ENCODE data around the gene BDH2.

BDH2 gene

DNA sequence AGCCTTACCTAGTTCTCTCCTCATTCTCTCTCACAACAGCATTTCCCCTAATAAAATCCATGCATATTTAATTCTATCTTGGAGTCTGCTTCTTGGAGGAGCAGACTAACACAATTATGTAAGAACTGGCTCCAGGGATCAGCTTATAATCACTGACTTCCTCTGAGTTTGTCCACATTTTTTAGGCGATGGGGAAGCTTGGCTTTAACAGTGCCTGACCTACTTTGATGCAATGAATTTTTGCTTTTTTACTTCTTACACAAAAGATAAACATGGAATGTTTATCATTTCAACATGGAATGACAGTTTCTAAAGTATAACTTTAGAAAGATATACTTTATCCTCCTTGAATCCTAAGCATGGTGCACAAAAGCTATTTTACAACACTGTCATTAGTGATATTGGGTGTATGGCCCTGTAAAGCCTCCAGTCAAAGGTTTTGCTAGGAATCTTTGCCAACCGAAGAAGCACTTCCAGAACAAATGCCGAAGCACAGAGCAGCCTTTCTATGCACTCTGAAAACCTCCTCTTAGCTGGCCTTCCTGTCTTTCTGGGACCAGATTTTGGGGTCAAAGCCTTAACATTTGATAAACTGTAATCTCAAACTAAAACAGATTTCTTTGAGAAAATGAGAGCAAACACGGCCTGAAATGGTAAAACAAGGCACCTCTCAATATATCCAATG, 736 bp downstream of the BDH2 start:
- H3K4me1 ChIP-seq = peaks cover 22% of the 10 kb centered on the region
- no peaks in the 10 kb centered on the region for H3K9me3 ChIP-seq
- in situ Hi-C loops (cut with MboI; ENCODE audit: low sequenced_read_pairs) = loop anchor here (25.0 kb wide), 1 partner anchor 462 kb away; no protein-coding TSS in a partner anchor
- H3K27me3 ChIP-seq (ENCODE audit: low read depth) = no peaks in the 10 kb centered on the region
- H3K4me3 ChIP-seq = peak overlapping the region; percentile 31
- no peaks in the 10 kb centered on the region for H3K36me3 ChIP-seq (replicated peaks)
- DNase-seq (ENCODE audit: low spot score in 2 of 2) = no peak

GRCh38 chr4:103098341-103098740, 1.3 kb downstream of the BDH2 start:
- H3K27me3 ChIP-seq (ENCODE audit: low read depth) = no peaks in the 10 kb centered on the region
- no peaks in the 10 kb centered on the region for H3K36me3 ChIP-seq (replicated peaks)
- no peaks in the 10 kb centered on the region for H3K9me3 ChIP-seq
- H3K4me1 ChIP-seq = peaks cover 22% of the 10 kb centered on the region
- no peak for DNase-seq (ENCODE audit: low spot score in 2 of 2)
- in situ Hi-C loops (cut with MboI; ENCODE audit: low sequenced_read_pairs) = loop anchor here (25.0 kb wide), 1 partner anchor 461 kb away; no protein-coding TSS in a partner anchor
- H3K4me3 ChIP-seq = no peak overlapping the region

DNA sequence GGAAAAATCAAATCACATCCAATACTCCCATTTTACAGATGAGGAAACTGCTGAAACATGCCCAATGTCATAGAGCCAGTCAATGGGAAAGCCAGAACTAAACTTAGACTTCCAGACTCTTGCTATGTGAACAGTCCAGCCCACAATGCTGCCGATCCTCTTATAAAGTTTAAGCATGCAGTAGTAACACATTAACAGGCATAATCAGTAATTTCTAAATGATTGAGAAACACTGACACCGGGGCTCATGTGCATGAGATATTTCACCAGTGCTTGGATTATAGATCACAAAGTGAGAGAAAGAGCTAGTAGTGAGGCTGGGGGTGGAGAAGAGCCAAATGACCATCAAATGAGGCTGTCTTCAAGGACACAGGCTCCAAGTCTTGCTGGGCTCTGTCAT, 2.5 kb downstream of the BDH2 start:
- Histone ChIP-seq H3K4me1 (peaks cover 22% of the 10 kb centered on the region), H3K27me3 (ENCODE audit: low read depth) (no peaks in the 10 kb centered on the region), H3K9me3 (no peaks in the 10 kb centered on the region), H3K4me3 (no peak overlapping the region), H3K36me3 (replicated peaks) (no peaks in the 10 kb centered on the region; the same call in 1 of the 2 replicates)
- DNase-seq (ENCODE audit: low spot score in 2 of 2) = no peak
- in situ Hi-C loops (cut with MboI; ENCODE audit: low sequenced_read_pairs) = loop anchor here (25.0 kb wide), 1 partner anchor 460 kb away; no protein-coding TSS in a partner anchor

DNA sequence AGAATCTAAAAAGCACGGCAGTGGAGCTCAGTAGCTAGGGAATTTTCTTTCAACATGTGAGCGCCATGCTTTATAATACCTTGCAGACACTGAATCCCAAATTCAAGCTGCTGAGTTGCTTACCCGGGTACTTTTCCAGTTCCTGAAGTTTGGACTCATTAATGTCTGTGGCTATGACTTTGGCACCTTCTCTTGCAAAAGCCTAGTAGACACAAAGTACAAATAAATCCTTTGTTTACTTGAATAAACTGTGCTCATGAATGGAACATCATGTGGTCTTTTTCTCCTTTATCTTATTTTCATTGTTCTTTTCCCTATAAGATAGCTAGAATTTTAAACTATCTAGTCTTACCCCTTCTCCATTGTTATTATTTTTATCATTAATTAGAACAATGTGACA, 4.6 kb downstream of the BDH2 start:
- in situ Hi-C loops (cut with MboI; ENCODE audit: low sequenced_read_pairs) = loop anchor here (25.0 kb wide), 1 partner anchor 458 kb away; no protein-coding TSS in a partner anchor
- H3K9me3 ChIP-seq = no peaks in the 10 kb centered on the region
- no peak for DNase-seq (ENCODE audit: low spot score in 2 of 2)
- H3K4me1 ChIP-seq = peaks cover 8% of the 10 kb centered on the region
- no peak overlapping the region for H3K4me3 ChIP-seq
- H3K36me3 ChIP-seq (replicated peaks) = peaks cover 13% of the 10 kb centered on the region
- H3K27me3 ChIP-seq (ENCODE audit: low read depth) = no peaks in the 10 kb centered on the region

GRCh38 chr4:103092245-103092644, 7.4 kb downstream of the BDH2 start:
- H3K4me1 ChIP-seq = no peaks in the 10 kb centered on the region
- H3K9me3 ChIP-seq = no peaks in the 10 kb centered on the region
- H3K27me3 ChIP-seq (ENCODE audit: low read depth) = no peaks in the 10 kb centered on the region
- peaks cover 24% of the 10 kb centered on the region for H3K36me3 ChIP-seq (replicated peaks)
- in situ Hi-C loops (cut with MboI; ENCODE audit: low sequenced_read_pairs) = loop anchor here (25.0 kb wide), 1 partner anchor 455 kb away; no protein-coding TSS in a partner anchor
- DNase-seq (ENCODE audit: low spot score in 2 of 2) = no peak
- no peak overlapping the region for H3K4me3 ChIP-seq

- peaks cover 24% of the 10 kb centered on the region for H3K36me3 ChIP-seq (replicated peaks)
- H3K4me1 ChIP-seq = no peaks in the 10 kb centered on the region
- H3K9me3 ChIP-seq = no peaks in the 10 kb centered on the region
- in situ Hi-C loops (cut with MboI; ENCODE audit: low sequenced_read_pairs) = loop anchor here (25.0 kb wide), 1 partner anchor 454 kb away; no protein-coding TSS in a partner anchor
- H3K27me3 ChIP-seq (ENCODE audit: low read depth) = no peaks in the 10 kb centered on the region
- peak; percentile 47 to 54 for DNase-seq (ENCODE audit: low spot score in 2 of 2)
- H3K4me3 ChIP-seq = no peak overlapping the region
These were observed 7.9 kb downstream of the BDH2 start for GRCh38 chr4:103091601-103092223.

DNA sequence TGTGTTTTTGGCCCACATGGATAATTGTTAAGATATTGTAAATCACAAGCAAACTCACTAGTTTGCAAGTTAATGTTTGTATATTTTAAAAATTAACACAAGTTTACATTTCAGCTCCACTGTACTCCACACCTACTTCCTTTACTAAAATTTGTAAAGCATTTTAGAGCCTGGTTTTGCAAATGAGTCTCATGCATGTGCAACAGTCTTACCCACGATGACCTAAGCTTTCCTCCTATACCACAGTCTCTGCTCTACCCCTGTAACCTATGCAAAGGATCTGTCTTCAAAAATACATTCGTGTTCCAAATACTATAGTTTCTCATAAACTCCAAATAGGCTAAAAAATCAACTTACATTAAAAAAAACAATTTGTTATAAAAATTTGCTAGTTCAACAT, 10.2 kb downstream of the BDH2 start:
- in situ Hi-C loops (cut with MboI; ENCODE audit: low sequenced_read_pairs) = loop anchor here (25.0 kb wide), 1 partner anchor 452 kb away; no protein-coding TSS in a partner anchor
- no peak for DNase-seq (ENCODE audit: low spot score in 2 of 2)
- Histone ChIP-seq H3K4me3 (no peak overlapping the region), H3K36me3 (replicated peaks) (peaks cover 24% of the 10 kb centered on the region), H3K27me3 (ENCODE audit: low read depth) (no peaks in the 10 kb centered on the region), H3K9me3 (no peaks in the 10 kb centered on the region), H3K4me1 (no peaks in the 10 kb centered on the region)

DNA sequence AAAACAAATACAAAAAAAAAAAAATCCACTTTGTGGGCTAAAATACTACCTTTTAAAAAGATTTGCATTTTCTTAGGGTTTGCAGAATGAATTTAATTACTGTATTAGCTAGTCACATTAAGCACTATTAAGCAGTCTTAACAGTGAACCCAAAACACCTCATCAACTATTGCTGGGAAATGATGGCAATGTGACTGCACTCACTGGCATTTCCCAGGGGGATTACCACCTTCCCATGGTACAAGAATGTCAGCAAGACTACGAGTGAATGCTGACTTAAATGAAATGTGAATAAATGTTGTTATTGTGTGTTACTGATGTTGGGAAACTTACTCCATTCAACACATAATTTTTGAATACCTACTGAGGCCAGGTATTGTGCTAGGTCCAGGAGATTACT, 13.1 kb downstream of the BDH2 start:
- in situ Hi-C loops (cut with MboI; ENCODE audit: low sequenced_read_pairs) = loop anchor here (25.0 kb wide), 1 partner anchor 449 kb away; no protein-coding TSS in a partner anchor
- no peaks in the 10 kb centered on the region for H3K27me3 ChIP-seq (ENCODE audit: low read depth)
- no peaks in the 10 kb centered on the region for H3K9me3 ChIP-seq
- DNase-seq (ENCODE audit: low spot score in 2 of 2) = no peak
- no peak overlapping the region for H3K4me3 ChIP-seq
- peaks cover 22% of the 10 kb centered on the region for H3K36me3 ChIP-seq (replicated peaks)
- H3K4me1 ChIP-seq = no peaks in the 10 kb centered on the region

- Histone ChIP-seq H3K27me3 (ENCODE audit: low read depth) (no peaks in the 10 kb centered on the region), H3K9me3 (no peaks in the 10 kb centered on the region), H3K4me3 (no peak overlapping the region), H3K4me1 (no peaks in the 10 kb centered on the region), H3K36me3 (replicated peaks) (peaks cover 17% of the 10 kb centered on the region)
- in situ Hi-C loops (cut with MboI; ENCODE audit: low sequenced_read_pairs) = loop anchor here (25.0 kb wide), 1 partner anchor 448 kb away; no protein-coding TSS in a partner anchor
- DNase-seq (ENCODE audit: low spot score in 2 of 2) = no peak
These were observed 14.0 kb downstream of the BDH2 start for GRCh38 chr4:103085555-103086196.

GRCh38 chr4:103079621-103080020, 20.0 kb downstream of the BDH2 start:
- Histone ChIP-seq H3K4me3 (no peak overlapping the region), H3K27me3 (ENCODE audit: low read depth) (no peaks in the 10 kb centered on the region), H3K4me1 (peaks cover 19% of the 10 kb centered on the region), H3K9me3 (no peaks in the 10 kb centered on the region), H3K36me3 (replicated peaks) (no peaks in the 10 kb centered on the region)
- DNase-seq (ENCODE audit: low spot score in 2 of 2) = no peak
- in situ Hi-C loops (cut with MboI; ENCODE audit: low sequenced_read_pairs) = loop anchor here (25.0 kb wide), 1 partner anchor 442 kb away; no protein-coding TSS in a partner anchor

GRCh38 chr4:103076747-103077347, 22.8 kb downstream of the BDH2 start, which contains the start of gene SLC9B2:
SLC9B2 (minus strand) TSS chr4:103076761; CDS start chr4:103067550, 9,211 bp downstream.
- Histone ChIP-seq H3K4me1 (peaks cover 26% of the 10 kb centered on the region), H3K9me3 (no peaks in the 10 kb centered on the region), H3K4me3 (peak within 1 kb of the TSS; percentile 50), H3K36me3 (replicated peaks) (no peaks in the 10 kb centered on the region; the same call in 1 of the 2 replicates), H3K27me3 (ENCODE audit: low read depth) (no peaks in the 10 kb centered on the region)
- no peak for DNase-seq (ENCODE audit: low spot score in 2 of 2)
- in situ Hi-C loops (cut with MboI; ENCODE audit: low sequenced_read_pairs) = loop anchor here (25.0 kb wide), 1 partner anchor 440 kb away; no protein-coding TSS in a partner anchor

DNA sequence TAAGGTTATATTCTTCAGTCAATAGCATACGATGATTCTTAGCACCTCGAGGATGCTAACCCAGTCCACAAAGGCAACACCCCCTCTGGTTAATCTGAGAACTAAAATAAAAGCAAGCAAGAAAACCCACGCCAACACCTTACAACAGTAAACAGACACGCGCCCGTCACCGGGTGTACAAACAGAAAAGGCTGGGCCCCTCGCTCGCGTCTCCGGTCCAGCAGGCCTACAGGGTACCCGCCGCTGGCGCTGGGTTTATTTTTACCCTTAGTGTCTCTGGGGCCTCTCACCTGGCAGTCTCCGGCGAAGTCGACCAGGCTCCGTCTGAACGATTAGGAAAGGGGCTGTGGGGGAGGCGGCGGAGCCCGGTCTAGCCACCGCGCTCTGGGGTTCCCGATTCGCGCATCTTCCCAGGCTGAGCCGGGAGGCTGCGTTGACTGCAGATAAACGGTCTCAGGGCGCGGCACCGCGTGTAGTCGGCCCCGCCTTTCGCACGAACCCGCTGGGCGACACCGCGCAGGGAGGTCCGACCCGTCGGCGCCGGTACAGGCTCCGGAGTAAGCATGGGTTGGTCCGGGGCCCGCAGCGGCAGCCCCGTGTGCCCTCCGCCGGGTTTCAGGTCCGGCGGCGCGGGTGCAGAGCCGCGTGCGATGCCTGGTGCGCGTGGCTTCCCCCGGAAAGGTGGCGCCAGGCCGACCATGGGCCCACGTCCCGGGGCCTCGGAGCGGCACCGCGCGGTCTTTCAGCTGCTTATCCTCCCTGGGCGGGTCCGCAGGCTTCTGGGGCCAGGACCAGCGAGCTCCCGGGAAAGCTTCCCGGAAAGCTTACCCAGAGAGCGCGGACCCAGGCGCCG, 23.5 kb downstream of the BDH2 start:
- Histone ChIP-seq H3K4me1 (peaks cover 26% of the 10 kb centered on the region), H3K36me3 (replicated peaks) (no peaks in the 10 kb centered on the region; the same call in 1 of the 2 replicates), H3K4me3 (peak overlapping the region; percentile 50), H3K27me3 (ENCODE audit: low read depth) (no peaks in the 10 kb centered on the region), H3K9me3 (no peaks in the 10 kb centered on the region)
- peak; percentile 29 to 73 for DNase-seq (ENCODE audit: low spot score in 2 of 2)
- in situ Hi-C loops (cut with MboI; ENCODE audit: low sequenced_read_pairs) = loop anchor here (25.0 kb wide), 1 partner anchor 439 kb away; no protein-coding TSS in a partner anchor

Data from HAP-1 (cell line).